ENCODE measurements around the gene KRTAP4-4. TPM values are rescaled to one million over a fixed set of nuclear protein-coding genes. Genes with fewer than 3 reads are reported as not detected.

Gene KRTAP4-4
- total RNA-seq: not detected in 2 replicates

DNA sequence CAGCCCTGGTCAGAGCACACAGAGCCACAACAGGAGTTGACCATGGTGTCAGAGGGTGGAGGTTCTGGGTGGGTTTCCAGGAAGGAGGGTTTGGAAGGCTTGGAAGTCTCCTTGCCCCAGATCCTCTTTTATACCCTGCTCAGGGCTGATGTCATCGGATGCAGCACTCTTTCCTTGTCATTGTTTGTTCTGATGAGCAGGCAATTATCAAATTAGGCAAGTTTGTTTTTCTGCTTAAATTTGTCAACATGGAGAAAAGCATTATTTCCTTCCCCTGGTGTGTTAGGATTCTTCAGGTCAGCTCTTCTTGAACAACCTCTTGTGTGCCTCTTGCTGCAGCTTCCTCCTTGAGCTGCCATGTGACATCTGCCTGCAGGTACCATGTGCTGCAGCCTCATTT is at the start of gene KRTAP4-4:
Gene KRTAP4-4 (minus strand): TSS at position 101 of the 400 bp plus-strand sequence. CDS start 57 bp downstream, at position 44.

GRCh38 chr17:41189837-41190318 is 29.3 kb upstream of the KRTAP4-4 start, which contains the start of gene KRTAP9-1:
Gene KRTAP9-1 (plus strand): TSS chr17:41189887. CDS start chr17:41189887, 0 bp downstream.

GRCh38 chr17:41184480-41184961 is 24.0 kb upstream of the KRTAP4-4 start, which contains the start of gene KRTAP4-1:
Gene KRTAP4-1 (minus strand): TSS chr17:41184911. CDS start chr17:41184854, 57 bp downstream.

DNA sequence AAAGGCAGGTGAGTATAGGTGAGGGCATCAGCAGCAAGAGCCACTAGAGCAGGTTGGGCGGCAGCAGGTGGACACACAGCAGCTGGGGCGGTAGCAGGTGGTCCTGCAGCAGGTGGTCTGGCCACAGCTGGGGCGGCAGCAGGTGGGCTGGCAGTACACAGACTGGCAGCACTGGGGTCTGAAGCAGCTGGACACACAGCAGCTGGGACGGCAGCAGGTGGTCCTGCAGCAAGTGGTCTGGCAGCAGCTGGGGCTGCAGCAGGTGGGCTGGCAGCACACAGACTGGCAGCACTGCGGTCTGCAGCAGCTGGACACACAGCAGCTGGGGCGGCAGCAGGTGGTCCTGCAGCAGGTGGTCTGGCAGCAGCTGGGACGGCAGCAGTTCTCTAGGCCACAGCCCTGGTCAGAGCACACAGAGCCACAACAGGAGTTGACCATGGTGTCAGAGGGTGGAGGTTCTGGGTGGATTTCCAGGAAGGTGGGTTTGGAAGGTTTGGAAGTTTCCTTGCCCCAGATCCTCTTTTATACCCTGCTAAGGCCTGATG is 17.3 kb upstream of the KRTAP4-4 start, which contains the start of gene KRTAP4-2:
Gene KRTAP4-2 (minus strand): TSS at position 495 of the 545 bp plus-strand sequence. CDS start 57 bp downstream, at position 438.

DNA sequence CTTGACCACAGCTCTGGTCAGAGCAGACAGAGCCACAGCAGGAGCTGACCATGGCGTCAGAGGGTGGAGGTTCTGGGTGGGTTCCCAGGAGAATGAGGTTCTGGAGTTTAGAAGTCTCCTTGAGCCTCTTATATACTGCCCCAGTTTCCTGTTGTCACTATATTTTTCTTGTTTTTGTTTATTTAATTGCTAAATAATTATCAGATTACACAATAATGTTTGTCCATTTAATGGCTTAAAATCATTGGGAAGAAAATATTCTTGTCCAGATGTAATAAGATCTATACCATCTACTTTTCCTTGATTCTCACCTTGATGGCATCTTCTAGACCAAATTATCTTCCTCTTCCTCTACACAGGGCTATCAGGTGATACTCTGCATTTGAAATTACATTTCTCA is 7.6 kb upstream of the KRTAP4-4 start, which contains the start of gene KRTAP4-3:
Gene KRTAP4-3 (minus strand): TSS at position 101 of the 400 bp plus-strand sequence. CDS start 49 bp downstream, at position 52.

DNA sequence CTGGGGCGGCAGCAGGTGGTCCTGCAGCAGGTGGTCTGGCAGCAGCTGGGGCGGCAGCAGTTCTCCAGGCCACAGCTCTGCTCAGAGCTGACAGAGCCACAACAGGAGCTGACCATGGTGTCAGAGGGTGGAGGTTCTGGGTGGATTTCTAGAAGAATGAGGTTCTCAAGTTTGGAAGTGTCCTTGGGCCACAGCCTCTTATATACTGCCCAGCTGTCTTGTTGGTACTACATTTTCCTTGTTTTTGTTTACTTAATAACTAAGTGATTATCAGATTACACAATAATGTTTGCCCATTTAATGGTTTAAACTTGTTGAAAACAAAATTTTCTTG is 10.9 kb downstream of the KRTAP4-4 start, which contains the start of gene KRTAP4-5:
Gene KRTAP4-5 (minus strand): TSS at position 174 of the 334 bp plus-strand sequence. CDS start 58 bp downstream, at position 116.

DNA sequence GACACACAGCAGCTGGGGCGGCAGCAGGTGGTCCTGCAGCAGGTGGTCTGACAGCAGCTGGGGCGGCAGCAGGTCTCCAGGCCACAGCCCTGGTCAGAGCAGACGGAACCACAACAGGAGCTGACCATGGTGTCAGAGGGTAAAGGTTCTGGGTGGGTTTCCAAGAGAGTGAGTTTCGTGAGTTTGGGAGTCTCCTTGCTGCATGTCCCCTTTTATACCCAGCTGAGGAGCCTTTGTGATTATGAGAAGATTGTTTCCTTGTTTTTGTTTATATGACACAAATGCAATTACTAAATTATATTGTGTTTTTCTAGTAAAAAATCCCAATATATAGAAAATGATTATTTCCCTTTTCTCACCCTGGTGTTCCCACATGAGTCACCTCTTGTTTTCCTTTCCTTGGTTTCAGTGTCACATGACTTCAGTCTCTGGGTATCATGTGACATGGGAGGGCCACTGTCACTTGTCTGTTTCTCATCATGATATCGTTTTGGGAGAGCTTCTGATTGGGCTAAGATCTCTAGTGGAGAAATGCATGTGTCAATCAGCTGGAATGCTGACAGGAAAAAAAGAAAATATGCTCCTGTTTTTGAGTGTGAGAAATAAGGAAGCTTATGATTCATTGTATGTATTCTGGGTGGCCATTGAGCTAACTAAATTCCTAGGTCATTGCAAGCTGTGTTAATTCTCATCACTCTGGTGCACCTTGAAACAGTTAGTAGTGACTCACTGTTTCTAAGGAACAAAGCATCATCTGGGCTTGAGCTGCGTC is 20.0 kb downstream of the KRTAP4-4 start, which contains the start of gene KRTAP4-6:
Gene KRTAP4-6 (minus strand): TSS at position 185 of the 772 bp plus-strand sequence. CDS start 57 bp downstream, at position 128.

GRCh38 chr17:41123991-41124371 is 36.6 kb downstream of the KRTAP4-4 start, which contains the start of gene KRTAP4-12:
Gene KRTAP4-12 (minus strand): TSS chr17:41124182. CDS start chr17:41124122, 60 bp downstream.

DNA sequence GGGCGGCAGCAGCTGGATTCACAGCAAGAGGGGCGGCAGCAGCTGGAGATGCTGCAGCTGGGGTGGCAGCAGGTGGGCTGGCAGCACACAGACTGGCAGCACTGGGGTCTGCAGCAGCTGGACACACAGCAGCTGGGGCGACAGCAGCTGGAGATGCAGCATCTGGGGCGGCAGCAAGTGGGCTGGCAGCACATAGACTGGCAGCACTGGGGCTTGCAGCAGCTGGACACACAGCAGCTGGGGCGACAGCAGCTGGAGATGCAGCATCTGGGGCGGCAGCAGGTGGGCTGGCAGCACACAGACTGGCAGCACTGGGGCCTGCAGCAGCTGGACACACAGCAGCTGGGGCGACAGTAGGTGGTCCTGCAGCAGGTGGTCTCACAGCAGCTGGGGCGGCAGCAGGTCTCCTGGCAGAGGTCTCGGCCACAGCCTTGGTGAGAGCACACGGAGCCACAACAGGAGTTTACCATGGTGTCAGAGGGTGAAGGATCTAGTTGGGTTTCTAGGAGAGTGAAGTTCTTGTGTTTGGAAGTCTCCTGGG is 42.6 kb downstream of the KRTAP4-4 start, which contains the start of gene KRTAP4-11:
Gene KRTAP4-11 (minus strand): TSS at position 528 of the 541 bp plus-strand sequence. CDS start 58 bp downstream, at position 470.

Small RNA genes lying within 50 kb of the gene (small RNA-seq; reads per million reads assigned to genes)
- not detected for gene KRTAP4-17P

Other genes with a start within 250 kb of the KRTAP4-4 start
- gene KRT23, start 223.1 kb downstream of the KRTAP4-4 start, total RNA-seq: not detected in 2 replicates
- not detected in 2 replicates for gene KRT39, start 193.8 kb downstream of the KRTAP4-4 start, total RNA-seq
- not detected in 2 replicates for gene KRT40, start 176.4 kb downstream of the KRTAP4-4 start, total RNA-seq
- gene KRTAP3-3, start 166.6 kb downstream of the KRTAP4-4 start, total RNA-seq: not detected in 2 replicates
- gene KRTAP3-2, start 160.8 kb downstream of the KRTAP4-4 start, total RNA-seq: not detected in 2 replicates
- gene KRTAP3-1, start 151.6 kb downstream of the KRTAP4-4 start, total RNA-seq: not detected in 2 replicates
- not detected in 2 replicates for gene KRTAP1-5, start 133.5 kb downstream of the KRTAP4-4 start, total RNA-seq
- gene KRTAP1-4, start 130.6 kb downstream of the KRTAP4-4 start, total RNA-seq: not detected in 2 replicates
- gene KRTAP1-3, start 125.9 kb downstream of the KRTAP4-4 start, total RNA-seq: not detected in 2 replicates
- not detected in 2 replicates for gene KRTAP1-1, start 119.3 kb downstream of the KRTAP4-4 start, total RNA-seq
- not detected in 2 replicates for gene KRTAP2-1, start 113.4 kb downstream of the KRTAP4-4 start, total RNA-seq
- not detected in 2 replicates for gene KRTAP2-2, start 105.5 kb downstream of the KRTAP4-4 start, total RNA-seq
- gene KRTAP2-3, start 100.6 kb downstream of the KRTAP4-4 start, total RNA-seq: not detected in 2 replicates
- not detected in 2 replicates for gene KRTAP2-4, start 94.9 kb downstream of the KRTAP4-4 start, total RNA-seq
- gene KRTAP4-7, start 76.6 kb downstream of the KRTAP4-4 start, total RNA-seq: not detected in 2 replicates
- gene KRTAP4-8, start 62.6 kb downstream of the KRTAP4-4 start, total RNA-seq: not detected in 2 replicates
- not detected in 2 replicates for gene KRTAP4-16, start 58.5 kb downstream of the KRTAP4-4 start, total RNA-seq
- not detected in 2 replicates for gene KRTAP4-9, start 55.4 kb downstream of the KRTAP4-4 start, total RNA-seq
- not detected in 2 replicates for gene KRTAP4-11, start 42.4 kb downstream of the KRTAP4-4 start, total RNA-seq
- not detected in 2 replicates for gene KRTAP4-12, start 36.6 kb downstream of the KRTAP4-4 start, total RNA-seq
- gene KRTAP4-6, start 20.2 kb downstream of the KRTAP4-4 start, total RNA-seq: not detected in 2 replicates
- not detected in 2 replicates for gene KRTAP4-5, start 10.9 kb downstream of the KRTAP4-4 start, total RNA-seq
- not detected in 2 replicates for gene KRTAP4-3, start 7.5 kb upstream of the KRTAP4-4 start, total RNA-seq
- not detected in 2 replicates for gene KRTAP4-2, start 17.5 kb upstream of the KRTAP4-4 start, total RNA-seq
- not detected in 2 replicates for gene KRTAP4-1, start 24.2 kb upstream of the KRTAP4-4 start, total RNA-seq
- gene KRTAP9-1, start 29.1 kb upstream of the KRTAP4-4 start, total RNA-seq: not detected in 2 replicates
- not detected in 2 replicates for gene KRTAP9-2, start 65.9 kb upstream of the KRTAP4-4 start, total RNA-seq
- not detected in 2 replicates for gene KRTAP9-3, start 71.7 kb upstream of the KRTAP4-4 start, total RNA-seq
- gene KRTAP9-8, start 77.3 kb upstream of the KRTAP4-4 start, total RNA-seq: not detected in 2 replicates
- not detected in 2 replicates for gene KRTAP9-4, start 88.9 kb upstream of the KRTAP4-4 start, total RNA-seq
- not detected in 2 replicates for gene KRTAP9-9, start 94.6 kb upstream of the KRTAP4-4 start, total RNA-seq
- not detected in 2 replicates for gene KRTAP9-6, start 104.6 kb upstream of the KRTAP4-4 start, total RNA-seq
- gene KRTAP9-7, start 115.0 kb upstream of the KRTAP4-4 start, total RNA-seq: not detected in 2 replicates
- gene KRTAP29-1, start 142.1 kb upstream of the KRTAP4-4 start, total RNA-seq: not detected in 2 replicates
- gene KRTAP16-1, start 148.6 kb upstream of the KRTAP4-4 start, total RNA-seq: not detected in 2 replicates
- not detected in 2 replicates for gene KRTAP17-1, start 155.0 kb upstream of the KRTAP4-4 start, total RNA-seq
- gene KRT33A, start 190.1 kb upstream of the KRTAP4-4 start, total RNA-seq: not detected in 2 replicates
- gene KRT33B, start 209.1 kb upstream of the KRTAP4-4 start, total RNA-seq: not detected in 2 replicates
- not detected in 2 replicates for gene KRT34, start 221.6 kb upstream of the KRTAP4-4 start, total RNA-seq
- gene KRT31, start 236.9 kb upstream of the KRTAP4-4 start, total RNA-seq: not detected in 2 replicates